Vagina (tissue), 2 donors: ENCODE measurements around the gene INO80C. TPM values are rescaled to one million over a fixed set of nuclear protein-coding genes. Genes with fewer than 3 reads are reported as not detected.
"Not testable (repeated sequence)": the region's sequence is repeated elsewhere in the genome, so short reads cannot be mapped to it uniquely, and the experiment has no call there.

Source experiments
- DNase-seq, 2 donors: peaks; one replicate each; pipeline ENCODE4 v3.0.0-alpha.2; 2017; ENCODE audit errors: extremely low spot score in 2 of 2
- H3K27ac ChIP-seq: fragments of 200-600 bp; sonication (generic); one replicate; pipeline ENCODE4 v1.5.1; 2019
- H3K27me3 ChIP-seq: fragments of 200-600 bp; sonication (generic); one replicate; pipeline ENCODE4 v1.5.1; 2019
- H3K36me3 ChIP-seq, 2 donors: fragments of 200-600 bp; sonication (generic); one replicate each; pipeline ENCODE4 v1.5.1; 2017 to 2019
- H3K4me1 ChIP-seq: fragments of 200-600 bp; sonication (generic); one replicate; pipeline ENCODE4 v1.5.1; 2019
- H3K4me3 ChIP-seq, 2 donors: fragments of 200-600 bp; sonication (generic); 1 replicate in 1 of 2; 2 replicates in 1 of 2; pipeline ENCODE4 v1.5.1; 2016 to 2019
- H3K9me3 ChIP-seq: fragments of 200-600 bp; sonication (generic); one replicate; pipeline ENCODE4 v1.5.1; 2019
- POLR2A ChIP-seq, 2 donors: fragments of 450-650 bp; IDR thresholded peaks; one replicate each; pipeline ENCODE4 v1.6.1; 2017; ENCODE audit warnings: antibody characterized with exemption in 2 of 2, mild to moderate bottlenecking in 2 of 2, moderate library complexity in 2 of 2
- POLR2AphosphoS5 ChIP-seq, 2 donors: sonication (generic); formaldehyde crosslinking; IDR thresholded peaks; one replicate each; pipeline ENCODE4 v1.9.0; 2017; ENCODE audit warnings: antibody characterized with exemption in 2 of 2, mild to moderate bottlenecking in 2 of 2, low read depth in 1 of 2; ENCODE audit not compliant: insufficient read depth in 1 of 2
- intact Hi-C: fragments of 100-400 bp; cut with DNase I; formaldehyde crosslinking; loops from one replicate; pipeline ENCODE4 v1.15.1; 2023
- total RNA-seq: library from RNA; depleted of rRNA; stranded (reverse); fragments of >200 nt; gene quantifications from one replicate; pipeline ENCODE4 v1.2.3, GENCODE V29; 2016
- TF ChIP-seq, protein P1 (sequence below), 3 experiments: fragments of 450-650 bp in 2 of 3; fragments of 200-600 bp in 1 of 3; sonication (generic) in 1 of 3; IDR thresholded peaks; one replicate each; pipeline ENCODE4 v1.5.1; 2017 to 2019; ENCODE audit warnings: antibody characterized with exemption in 3 of 3, mild to moderate bottlenecking in 2 of 3, moderate library complexity in 2 of 3

The INO80C gene
- total RNA-seq, 1 donor from 2014 or later, result 21.1 TPM

DNA sequence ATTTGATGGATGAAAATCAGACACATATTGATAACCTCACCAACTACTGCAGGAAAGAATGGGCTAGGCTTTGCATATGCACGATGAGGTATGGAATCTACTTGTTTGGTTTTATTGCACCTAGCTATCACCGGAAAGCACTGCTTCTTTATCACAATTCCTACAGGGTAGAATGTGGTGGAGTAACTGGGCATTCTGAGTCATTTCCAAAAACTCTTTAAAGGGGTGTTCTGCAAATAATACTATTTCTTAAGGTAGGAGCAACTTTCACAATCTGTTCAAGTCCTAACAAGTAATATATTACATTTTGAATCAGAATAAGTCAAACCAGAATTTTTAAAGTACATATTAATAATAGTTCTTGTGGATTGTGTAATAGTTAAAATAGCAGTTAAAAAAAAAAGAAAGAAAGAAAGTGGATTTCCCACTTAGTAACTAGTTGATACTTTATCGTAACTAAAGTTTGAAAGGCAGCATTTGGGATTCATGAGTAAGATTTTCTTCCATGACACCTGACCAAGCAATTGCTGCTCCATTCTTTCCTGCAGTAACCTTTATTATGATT, 40.5 kb downstream of the INO80C start:
- Histone ChIP-seq H3K4me1 (peaks cover 11% of the 10 kb centered on the region), H3K27me3 (no peaks in the 10 kb centered on the region), H3K36me3 (no peaks in the 10 kb centered on the region), H3K27ac (no peak overlapping the region), H3K9me3 (no peaks in the 10 kb centered on the region), H3K4me3 (no peak overlapping the region)
- no peak for DNase-seq
- no peak for TF ChIP-seq POLR2A (IDR thresholded peaks at IDR 0.05)
- TF ChIP-seq, protein P1, sequence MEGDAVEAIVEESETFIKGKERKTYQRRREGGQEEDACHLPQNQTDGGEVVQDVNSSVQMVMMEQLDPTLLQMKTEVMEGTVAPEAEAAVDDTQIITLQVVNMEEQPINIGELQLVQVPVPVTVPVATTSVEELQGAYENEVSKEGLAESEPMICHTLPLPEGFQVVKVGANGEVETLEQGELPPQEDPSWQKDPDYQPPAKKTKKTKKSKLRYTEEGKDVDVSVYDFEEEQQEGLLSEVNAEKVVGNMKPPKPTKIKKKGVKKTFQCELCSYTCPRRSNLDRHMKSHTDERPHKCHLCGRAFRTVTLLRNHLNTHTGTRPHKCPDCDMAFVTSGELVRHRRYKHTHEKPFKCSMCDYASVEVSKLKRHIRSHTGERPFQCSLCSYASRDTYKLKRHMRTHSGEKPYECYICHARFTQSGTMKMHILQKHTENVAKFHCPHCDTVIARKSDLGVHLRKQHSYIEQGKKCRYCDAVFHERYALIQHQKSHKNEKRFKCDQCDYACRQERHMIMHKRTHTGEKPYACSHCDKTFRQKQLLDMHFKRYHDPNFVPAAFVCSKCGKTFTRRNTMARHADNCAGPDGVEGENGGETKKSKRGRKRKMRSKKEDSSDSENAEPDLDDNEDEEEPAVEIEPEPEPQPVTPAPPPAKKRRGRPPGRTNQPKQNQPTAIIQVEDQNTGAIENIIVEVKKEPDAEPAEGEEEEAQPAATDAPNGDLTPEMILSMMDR (IDR thresholded peaks at IDR 0.05), result no peak
- TF ChIP-seq POLR2AphosphoS5 (IDR thresholded peaks at IDR 0.05; ENCODE audit: insufficient read depth in 1 of 2, low read depth in 1 of 2), result no peak
- intact Hi-C loops, result no loop called here

DNA sequence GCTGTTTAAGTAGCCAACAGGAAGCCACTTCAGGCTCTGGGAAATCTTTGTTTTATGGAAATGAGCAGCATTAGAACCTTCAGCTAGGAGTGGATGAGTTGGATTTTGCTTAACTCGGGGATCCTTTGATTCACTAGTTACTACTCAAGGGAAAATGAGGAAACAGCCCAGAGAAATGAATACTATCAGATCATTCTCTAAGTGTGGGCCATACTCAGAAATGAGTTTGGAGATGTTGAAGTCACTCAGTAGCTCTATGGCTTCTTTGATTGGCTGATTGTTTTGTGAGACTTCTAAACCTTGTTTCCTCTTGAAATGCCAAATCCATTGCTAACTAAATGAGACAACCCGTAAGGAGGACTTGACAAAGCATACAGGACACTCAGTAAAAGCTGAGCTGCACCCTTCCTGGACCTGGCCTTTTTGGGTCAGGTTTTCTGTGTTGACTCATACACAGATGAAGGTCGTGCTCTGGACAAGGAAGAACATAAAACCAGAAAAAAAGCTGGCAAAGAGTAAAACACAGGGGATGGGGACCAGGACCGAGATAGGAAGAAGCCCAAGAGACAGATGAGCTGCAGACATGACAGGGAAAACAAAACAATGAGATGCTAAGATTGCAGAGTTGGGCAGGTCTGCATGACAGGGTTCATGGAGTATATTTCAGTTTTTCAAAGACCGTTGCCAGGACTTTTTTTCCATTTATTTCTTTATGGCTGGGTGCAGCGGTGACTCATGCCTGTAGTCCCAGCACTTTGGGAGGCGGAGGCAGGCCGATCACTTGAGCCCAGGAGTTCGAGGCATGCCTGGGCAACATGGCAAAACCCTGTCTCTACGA, 41.6 kb downstream of the INO80C start:
- intact Hi-C loops, result no loop called here

DNA sequence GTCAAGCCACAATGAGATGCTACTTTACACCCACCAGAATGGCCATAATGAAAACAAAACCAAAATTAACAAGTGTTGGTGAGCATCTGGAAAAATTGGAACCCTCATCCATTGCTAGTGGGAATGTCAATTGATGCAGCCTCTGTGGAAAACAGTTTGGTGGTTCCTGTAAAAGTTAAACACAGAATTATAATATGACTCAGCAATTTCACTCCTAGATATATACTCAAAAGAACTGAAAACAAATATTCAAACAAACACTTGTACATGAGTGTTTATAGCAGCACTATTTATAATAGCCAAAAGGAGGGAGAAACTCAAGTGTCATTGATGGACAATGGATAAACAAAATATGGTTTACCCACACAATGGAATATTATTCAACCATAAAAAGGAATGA, 43.0 kb downstream of the INO80C start:
- Histone ChIP-seq H3K27ac (no peak overlapping the region), H3K4me3 (no peak overlapping the region), H3K4me1 (peaks cover 11% of the 10 kb centered on the region), H3K36me3 (no peaks in the 10 kb centered on the region), H3K9me3 (no peaks in the 10 kb centered on the region), H3K27me3 (no peaks in the 10 kb centered on the region)
- DNase-seq, result no peak
- intact Hi-C loops, result no loop called here
- TF ChIP-seq POLR2A (IDR thresholded peaks at IDR 0.05) (no peak), POLR2AphosphoS5 (IDR thresholded peaks at IDR 0.05; ENCODE audit: insufficient read depth in 1 of 2, low read depth in 1 of 2) (no peak)
- TF ChIP-seq, protein P1 (IDR thresholded peaks at IDR 0.05), result no peak

More for the DNA sequence above, 41.6 kb downstream of the INO80C start:
- H3K27ac ChIP-seq, result no peak overlapping the region
- H3K36me3 ChIP-seq, result no peaks in the 10 kb centered on the region
- H3K4me3 ChIP-seq, result no peak overlapping the region
- H3K9me3 ChIP-seq, result no peaks in the 10 kb centered on the region
- TF ChIP-seq, protein P1 (IDR thresholded peaks at IDR 0.05), result no peak
- TF ChIP-seq POLR2AphosphoS5 (IDR thresholded peaks at IDR 0.05; ENCODE audit: insufficient read depth in 1 of 2, low read depth in 1 of 2) (no peak), POLR2A (IDR thresholded peaks at IDR 0.05) (no peak)
- peaks cover 11% of the 10 kb centered on the region for H3K4me1 ChIP-seq
- no peak for DNase-seq
- no peaks in the 10 kb centered on the region for H3K27me3 ChIP-seq

- H3K9me3 ChIP-seq, DNase-seq, H3K4me1 ChIP-seq, H3K27ac ChIP-seq, intact Hi-C loops, H3K36me3 ChIP-seq, H3K27me3 ChIP-seq, H3K4me3 ChIP-seq: not testable (repeated sequence)
Measured at GRCh38 chr18:35453065-35453464, 44.7 kb downstream of the INO80C start.

DNA sequence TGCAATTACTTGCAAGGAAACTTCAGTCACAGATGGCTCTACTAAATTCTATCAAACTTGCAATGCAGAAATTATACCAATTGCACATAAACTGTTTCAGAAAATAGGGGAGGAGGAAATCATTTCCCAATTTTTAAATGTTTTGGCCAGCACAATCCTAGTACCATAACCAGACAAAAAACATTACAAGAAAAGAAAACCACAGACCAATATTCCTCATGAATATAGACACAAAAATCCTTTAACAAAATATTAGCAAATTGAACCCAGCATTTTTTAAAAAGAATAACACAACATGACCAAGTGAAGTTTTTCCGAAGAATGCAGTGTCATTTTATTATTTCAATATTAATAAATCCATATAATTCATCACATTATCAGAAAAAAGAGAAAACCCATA, 45.8 kb downstream of the INO80C start:
- intact Hi-C loops, result no loop called here
- H3K36me3 ChIP-seq, result no peaks in the 10 kb centered on the region

More for the DNA sequence above, 45.8 kb downstream of the INO80C start:
- H3K27me3 ChIP-seq, result no peaks in the 10 kb centered on the region
- H3K27ac ChIP-seq, result no peak overlapping the region
- H3K4me3 ChIP-seq, result no peak overlapping the region
- H3K4me1 ChIP-seq, result no peaks in the 10 kb centered on the region
- no peaks in the 10 kb centered on the region for H3K9me3 ChIP-seq
- TF ChIP-seq POLR2A (IDR thresholded peaks at IDR 0.05) (no peak), POLR2AphosphoS5 (IDR thresholded peaks at IDR 0.05; ENCODE audit: insufficient read depth in 1 of 2, low read depth in 1 of 2) (no peak)
- TF ChIP-seq, protein P1 (IDR thresholded peaks at IDR 0.05), result no peak
- no peak for DNase-seq
